T47D (cell line): ENCODE measurements around the gene OR2G2.
A peak's percentile ranks its signal among the peaks of the same experiment; 100 is the strongest.

ENCODE experiments used
- DNase-seq, 2 experiments: peaks; one replicate each; pipeline versions ENCODE4 v3.0.0 to v3.0.0-alpha.2; 2011 to 2012; ENCODE audit warnings: low read depth in 1 of 2, low spot score in 1 of 2
- JUND ChIP-seq: IDR thresholded peaks from 2 replicates; pipeline ENCODE4 v1.6.1; 2012; ENCODE audit warnings: low read depth
- in situ Hi-C: cut with HindIII; loops from 2 replicates; pipeline ENCODE4 v1.10.0; 2016; ENCODE audit warnings: low sequenced_read_pairs, low pct_unique_long_range_greater_than_20kb

OR2G2 gene

GRCh38 chr1:247576514-247576913 lies 11.6 kb upstream of the OR2G2 start:
- peak in 1 of 2 experiments; percentile 45 for DNase-seq
- no peak for TF ChIP-seq JUND
- in situ Hi-C loops: no loop called here

GRCh38 chr1:247578946-247579460 lies 9.2 kb upstream of the OR2G2 start:
- TF ChIP-seq JUND: no peak
- in situ Hi-C loops: no loop called here
- DNase-seq: no peak

GRCh38 chr1:247605286-247605685 lies 17.1 kb downstream of the OR2G2 start, which contains the start of gene OR2G3:
Gene OR2G3 (plus strand): TSS chr1:247605586. CDS start chr1:247605586, 0 bp downstream.
- no peak for TF ChIP-seq JUND
- no peak for DNase-seq
- in situ Hi-C loops: no loop called here

- no peak for DNase-seq
- in situ Hi-C loops: no loop called here
- TF ChIP-seq JUND: no peak
Observed at GRCh38 chr1:247613405-247613804, 25.2 kb downstream of the OR2G2 start.

GRCh38 chr1:247614625-247615024 lies 26.5 kb downstream of the OR2G2 start:
- no peak for DNase-seq
- TF ChIP-seq JUND: no peak
- in situ Hi-C loops: no loop called here

GRCh38 chr1:247627951-247628350 lies 39.8 kb downstream of the OR2G2 start:
- TF ChIP-seq JUND: no peak
- peak in 1 of 2 experiments; percentile 36 for DNase-seq
- in situ Hi-C loops: no loop called here

- in situ Hi-C loops: no loop called here
- no peak for DNase-seq
- TF ChIP-seq JUND: no peak
Observed at GRCh38 chr1:247638011-247638410, 49.9 kb downstream of the OR2G2 start.

GRCh38 chr1:247638781-247639180 lies 50.6 kb downstream of the OR2G2 start:
- in situ Hi-C loops: no loop called here
- no peak for TF ChIP-seq JUND
- DNase-seq: no peak
